ENCODE data around the gene ADGRB2. TPM values are rescaled to one million over a fixed set of nuclear protein-coding genes. Genes with fewer than 3 reads are reported as not detected.

The ADGRB2 gene
- total RNA-seq, 1 experiment from 2014 or later: 10.9 TPM

- Histone ChIP-seq H3K4me1 (ENCODE audit: insufficient read depth, low read length) (peaks cover 3% of the 10 kb centered on the region; the same call in 1 of the 2 replicates), H3K23ac (ENCODE audit: insufficient read length, low read depth, low read length) (no peak overlapping the region), H4K8ac (replicated peaks; ENCODE audit: insufficient read length, low read depth, low read length) (no peak overlapping the region), H2BK120ac (ENCODE audit: low read depth, low read length, poor library complexity, severe bottlenecking) (no peak overlapping the region), H2BK5ac (ENCODE audit: insufficient read length, low read length) (no peak overlapping the region), H3K4me2 (ENCODE audit: insufficient read depth, insufficient read length, low read length) (no peak overlapping the region), H3K27ac (ENCODE audit: insufficient read length, low read depth, low read length) (no peak overlapping the region), H3K18ac (ENCODE audit: insufficient read length, low read depth, low read length) (no peak overlapping the region), H4K91ac (ENCODE audit: insufficient read length, low read depth, low read length) (no peak overlapping the region), H2BK15ac (ENCODE audit: low read depth, low read length) (no peak overlapping the region), H3K4ac (ENCODE audit: low read depth, low read length) (no peak overlapping the region), H2AFZ (ENCODE audit: low read length) (no peak overlapping the region), H3K79me1 (ENCODE audit: insufficient read depth, low read depth, low read length, poor library complexity, severe bottlenecking) (no peaks in the 10 kb centered on the region), H3K9ac (ENCODE audit: extremely low read depth, insufficient read length, low read length) (no peak overlapping the region), H3K79me2 (ENCODE audit: insufficient read depth, low read length) (no peaks in the 10 kb centered on the region), H3K56ac (ENCODE audit: insufficient read length, low read depth, low read length) (peak overlapping the region; percentile 5), H3T11ph (ENCODE audit: low read length) (no peak overlapping the region), H4K20me1 (ENCODE audit: control insufficient read depth, insufficient read depth, insufficient read length) (no peaks in the 10 kb centered on the region), H2AK5ac (ENCODE audit: insufficient read length, low read length) (no peak overlapping the region), H3K23me2 (ENCODE audit: insufficient read length, low read depth, low read length, poor library complexity, severe bottlenecking) (no peaks in the 10 kb centered on the region), H3K9me3 (ENCODE audit: control insufficient read depth, low read depth, low read length) (no peaks in the 10 kb centered on the region), H4K5ac (ENCODE audit: insufficient read length, low read depth, low read length) (no peak overlapping the region), H2BK20ac (ENCODE audit: low read depth, low read length, poor library complexity, severe bottlenecking) (no peak overlapping the region), H2BK12ac (ENCODE audit: insufficient read length, low read depth, low read length) (no peak overlapping the region), H3K14ac (ENCODE audit: insufficient read depth, low read length) (no peak overlapping the region), H3K27me3 (ENCODE audit: insufficient read depth, low read length) (no peaks in the 10 kb centered on the region; the same call in 1 of the 2 replicates)
- no peak for TF ChIP-seq CTCF (conservative IDR thresholded peaks at IDR 0.05)
- no CpG with 5 or more reads among the region's 12 CpGs for WGBS (ENCODE audit: extremely low coverage, insufficient read length, low lambda C conversion rate)
- no peaks in the 10 kb centered on the region for H3K9me3 Mint-ChIP-seq
- peaks cover 10 to 17% of the 10 kb centered on the region in 2 experiments for H3K4me1 Mint-ChIP-seq
- H3K27me3 Mint-ChIP-seq (ENCODE audit: low read depth): no peaks in the 10 kb centered on the region; the same call in 1 of the 2 replicates
- no peak overlapping the region for H3K4me3 Mint-ChIP-seq
- no peak for DNase-seq
- H3K36me3 Mint-ChIP-seq (ENCODE audit: insufficient read depth in 1 of 3, low read depth in 3 of 3): no peaks in the 10 kb centered on the region
- H3K27ac Mint-ChIP-seq: peak overlapping the region in 1 of 3 experiments; percentile 36; a peak in 1 of 7 replicates
Observed at GRCh38 chr1:31697369-31697984, 66.7 kb downstream of the ADGRB2 start.
